ENCODE measurements around the gene RRAGB.
"Not testable (repeated sequence)": the region's sequence is repeated elsewhere in the genome, so short reads cannot be mapped to it uniquely, and the experiment has no call there.

RRAGB gene

GRCh38 chrX:55738969-55739368 is 21.4 kb downstream of the RRAGB start:
- TF ChIP-seq CTCF (IDR thresholded peaks at IDR 0.05; ENCODE audit: low read length, missing control alignments), result no peak
- DNase-seq (ENCODE audit: low read depth), result no peak
- no peak overlapping the region for H3K4me3 ChIP-seq (replicated peaks; ENCODE audit: low read depth, low read length)

GRCh38 chrX:55742649-55743048 is 25.1 kb downstream of the RRAGB start:
- no peak for TF ChIP-seq CTCF (IDR thresholded peaks at IDR 0.05; ENCODE audit: low read length, missing control alignments)
- no peak for DNase-seq (ENCODE audit: low read depth)
- no peak overlapping the region for H3K4me3 ChIP-seq (replicated peaks; ENCODE audit: low read depth, low read length)

GRCh38 chrX:55748463-55748862 is 30.9 kb downstream of the RRAGB start:
- H3K4me3 ChIP-seq (replicated peaks; ENCODE audit: low read depth, low read length); DNase-seq (ENCODE audit: low read depth): not testable (repeated sequence)

- DNase-seq (ENCODE audit: low read depth), result no peak
- no peak for TF ChIP-seq CTCF (IDR thresholded peaks at IDR 0.05; ENCODE audit: low read length, missing control alignments)
- no peak overlapping the region for H3K4me3 ChIP-seq (replicated peaks; ENCODE audit: low read depth, low read length)
Measured at GRCh38 chrX:55750256-55750655, 32.7 kb downstream of the RRAGB start.

- no peak for TF ChIP-seq CTCF (IDR thresholded peaks at IDR 0.05; ENCODE audit: low read length, missing control alignments)
Measured at GRCh38 chrX:55754861-55755294, 37.3 kb downstream of the RRAGB start.

GRCh38 chrX:55758033-55758432 is 40.5 kb downstream of the RRAGB start:
- TF ChIP-seq CTCF (IDR thresholded peaks at IDR 0.05; ENCODE audit: low read length, missing control alignments), result no peak
- peak; percentile 2 for DNase-seq (ENCODE audit: low read depth)
- H3K4me3 ChIP-seq (replicated peaks; ENCODE audit: low read depth, low read length), result no peak overlapping the region

More at GRCh38 chrX:55754861-55755294, 37.3 kb downstream of the RRAGB start:
- no peak overlapping the region for H3K4me3 ChIP-seq (replicated peaks; ENCODE audit: low read depth, low read length)
- DNase-seq (ENCODE audit: low read depth), result no peak

- no peak for DNase-seq (ENCODE audit: low read depth)
- no peak overlapping the region for H3K4me3 ChIP-seq (replicated peaks; ENCODE audit: low read depth, low read length)
- no peak for TF ChIP-seq CTCF (IDR thresholded peaks at IDR 0.05; ENCODE audit: low read length, missing control alignments)
Measured at GRCh38 chrX:55759478-55759877, 41.9 kb downstream of the RRAGB start.
